ENCODE data around the gene HUWE1.
A peak's percentile ranks its signal among the peaks of the same experiment; 100 is the strongest.
"Not testable (repeated sequence)": the region's sequence is repeated elsewhere in the genome, so short reads cannot be mapped to it uniquely, and the experiment has no call there.

HUWE1 gene

GRCh38 chrX:53616946-53617345 lies 69.6 kb downstream of the HUWE1 start:
- DNase-seq (ENCODE audit: low read depth): no peak

- DNase-seq (ENCODE audit: low read depth): no peak
These were observed 80.1 kb downstream of the HUWE1 start for GRCh38 chrX:53606456-53606855.

- DNase-seq (ENCODE audit: low read depth): no peak
These were observed 81.5 kb downstream of the HUWE1 start for GRCh38 chrX:53605004-53605403.

GRCh38 chrX:53599781-53600396 lies 86.6 kb downstream of the HUWE1 start:
- no peak for DNase-seq (ENCODE audit: low read depth)

- DNase-seq (ENCODE audit: low read depth): no peak
These were observed 88.3 kb downstream of the HUWE1 start for GRCh38 chrX:53598169-53598568.

GRCh38 chrX:53595266-53595810 lies 91.2 kb downstream of the HUWE1 start:
- no peak for DNase-seq (ENCODE audit: low read depth)

- DNase-seq (ENCODE audit: low read depth): peak; percentile 6
These were observed 92.2 kb downstream of the HUWE1 start for GRCh38 chrX:53594354-53594753.

- DNase-seq (ENCODE audit: low read depth): no peak
These were observed 98.6 kb downstream of the HUWE1 start for GRCh38 chrX:53587795-53588420.

- no peak for DNase-seq (ENCODE audit: low read depth)
These were observed 101.6 kb downstream of the HUWE1 start for GRCh38 chrX:53584891-53585290.

GRCh38 chrX:53583571-53583970 lies 102.9 kb downstream of the HUWE1 start:
- no peak for DNase-seq (ENCODE audit: low read depth)

- DNase-seq (ENCODE audit: low read depth): no peak
These were observed 105.6 kb downstream of the HUWE1 start for GRCh38 chrX:53580742-53581504.

- DNase-seq (ENCODE audit: low read depth): no peak
These were observed 115.0 kb downstream of the HUWE1 start for GRCh38 chrX:53571494-53571893.

- no peak for DNase-seq (ENCODE audit: low read depth)
These were observed 123.2 kb downstream of the HUWE1 start for GRCh38 chrX:53563324-53563723.

- DNase-seq (ENCODE audit: low read depth): no peak
These were observed 124.6 kb downstream of the HUWE1 start for GRCh38 chrX:53561912-53562311.

GRCh38 chrX:53558646-53559045 lies 127.9 kb downstream of the HUWE1 start:
- no peak for DNase-seq (ENCODE audit: low read depth)

- no peak for DNase-seq (ENCODE audit: low read depth)
These were observed 129.7 kb downstream of the HUWE1 start for GRCh38 chrX:53556868-53557267.

GRCh38 chrX:53550756-53551463 lies 135.6 kb downstream of the HUWE1 start:
- no peak for DNase-seq (ENCODE audit: low read depth)

- DNase-seq (ENCODE audit: low read depth): no peak
These were observed 138.9 kb downstream of the HUWE1 start for GRCh38 chrX:53547668-53548067.

GRCh38 chrX:53544936-53545335 lies 141.6 kb downstream of the HUWE1 start:
- DNase-seq (ENCODE audit: low read depth): no peak

- no peak for DNase-seq (ENCODE audit: low read depth)
These were observed 147.7 kb downstream of the HUWE1 start for GRCh38 chrX:53538781-53539180.

- not testable (repeated sequence) for DNase-seq (ENCODE audit: low read depth)
These were observed 155.1 kb downstream of the HUWE1 start for GRCh38 chrX:53531255-53531966.

- no peak for DNase-seq (ENCODE audit: low read depth)
These were observed 159.5 kb downstream of the HUWE1 start for GRCh38 chrX:53526999-53527398.

Measured in fibroblast of gingiva (primary cell).